OCI-LY1 (cell line): Measurements from ENCODE around the gene TMX1.
"Not testable (repeated sequence)": the region's sequence is repeated elsewhere in the genome, so short reads cannot be mapped to it uniquely, and the experiment has no call there.

Experiments used
- H2AFZ ChIP-seq: fragments of 200-600 bp; sonication (generic), shearing (Covaris generic); 2 replicates; pipeline ENCODE4 v1.6.0; 2014; ENCODE audit warnings: antibody characterized with exemption, mild to moderate bottlenecking, low read length
- H3F3A ChIP-seq: fragments of 200-600 bp; sonication (generic), shearing (Covaris generic); 2 replicates; pipeline ENCODE4 v1.6.0; 2014; ENCODE audit warnings: mild to moderate bottlenecking, antibody characterized with exemption, low read length, moderate library complexity; ENCODE audit not compliant: insufficient read depth
- H3K27ac ChIP-seq: fragments of 200-600 bp; sonication (generic); 2 replicates; pipeline ENCODE4 v1.5.1; 2014; ENCODE audit warnings: low read length, mixed run types, mild to moderate bottlenecking, low read depth; ENCODE audit not compliant: poor library complexity, severe bottlenecking
- H3K27me3 ChIP-seq: fragments of 200-600 bp; sonication (generic); 2 replicates; pipeline ENCODE4 v1.6.0; 2014; ENCODE audit warnings: antibody characterized with exemption, mild to moderate bottlenecking, low read length, moderate library complexity; ENCODE audit not compliant: insufficient read depth
- H3K36me3 ChIP-seq: fragments of 200-600 bp; sonication (generic); 2 replicates; pipeline ENCODE4 v1.6.1; 2014; ENCODE audit warnings: mild to moderate bottlenecking, antibody characterized with exemption, low read length, moderate library complexity, mixed read lengths; ENCODE audit not compliant: insufficient read depth
- H3K4me1 ChIP-seq: fragments of 200-600 bp; sonication (generic); 2 replicates; pipeline ENCODE4 v1.5.1; 2014; ENCODE audit warnings: mild to moderate bottlenecking, low read length, moderate library complexity; ENCODE audit not compliant: insufficient read depth, severe bottlenecking
- H3K4me2 ChIP-seq: fragments of 200-600 bp; sonication (generic), shearing (Covaris generic); 2 replicates; pipeline ENCODE4 v1.6.1; 2014; ENCODE audit warnings: low read length
- H3K4me3 ChIP-seq: fragments of 200-600 bp; sonication (generic); 2 replicates; pipeline ENCODE4 v1.5.1; 2014; ENCODE audit warnings: low read length, low read depth, mild to moderate bottlenecking, mixed read lengths; ENCODE audit not compliant: poor library complexity, severe bottlenecking
- H3K79me2 ChIP-seq: fragments of 200-600 bp; shearing (Covaris generic); 2 replicates; pipeline ENCODE4 v1.6.1; 2016; ENCODE audit warnings: mixed run types, low read length, mixed read lengths; ENCODE audit not compliant: insufficient read depth
- H3K9ac ChIP-seq: fragments of 200-600 bp; sonication (generic), shearing (Covaris generic); 2 replicates; pipeline ENCODE4 v1.6.1; 2014; ENCODE audit warnings: mild to moderate bottlenecking, low read length, mixed read lengths
- H3K9me2 ChIP-seq: fragments of 200-600 bp; sonication (generic), shearing (Covaris generic); 2 replicates; pipeline ENCODE4 v1.6.1; 2014; ENCODE audit warnings: low read depth, mild to moderate bottlenecking, low read length, mixed read lengths
- H3K9me3 ChIP-seq: fragments of 200-600 bp; shearing (Covaris generic); 2 replicates; pipeline ENCODE4 v1.6.1; 2014; ENCODE audit warnings: low read length, mixed read lengths
- H4K20me1 ChIP-seq: fragments of 200-600 bp; sonication (generic), shearing (Covaris generic); 2 replicates; pipeline ENCODE4 v1.6.0; 2016; ENCODE audit warnings: mild to moderate bottlenecking, low read length; ENCODE audit not compliant: insufficient read depth
- EZH2 ChIP-seq: fragments of 200-600 bp; sonication (generic), shearing (Covaris generic); IDR thresholded peaks from 2 replicates; pipeline ENCODE4 v1.8.0; 2017; ENCODE audit warnings: borderline replicate concordance, mixed run types, mild to moderate bottlenecking, antibody characterized with exemption, low read length, moderate library complexity, mixed read lengths
- TF ChIP-seq, protein P1 (sequence below): fragments of 200-600 bp; sonication (generic), shearing (Covaris generic); IDR thresholded peaks from 2 replicates; pipeline ENCODE4 v1.5.1; 2017; ENCODE audit warnings: mild to moderate bottlenecking, antibody characterized with exemption, low read length, moderate library complexity, mixed read lengths

Gene TMX1

DNA sequence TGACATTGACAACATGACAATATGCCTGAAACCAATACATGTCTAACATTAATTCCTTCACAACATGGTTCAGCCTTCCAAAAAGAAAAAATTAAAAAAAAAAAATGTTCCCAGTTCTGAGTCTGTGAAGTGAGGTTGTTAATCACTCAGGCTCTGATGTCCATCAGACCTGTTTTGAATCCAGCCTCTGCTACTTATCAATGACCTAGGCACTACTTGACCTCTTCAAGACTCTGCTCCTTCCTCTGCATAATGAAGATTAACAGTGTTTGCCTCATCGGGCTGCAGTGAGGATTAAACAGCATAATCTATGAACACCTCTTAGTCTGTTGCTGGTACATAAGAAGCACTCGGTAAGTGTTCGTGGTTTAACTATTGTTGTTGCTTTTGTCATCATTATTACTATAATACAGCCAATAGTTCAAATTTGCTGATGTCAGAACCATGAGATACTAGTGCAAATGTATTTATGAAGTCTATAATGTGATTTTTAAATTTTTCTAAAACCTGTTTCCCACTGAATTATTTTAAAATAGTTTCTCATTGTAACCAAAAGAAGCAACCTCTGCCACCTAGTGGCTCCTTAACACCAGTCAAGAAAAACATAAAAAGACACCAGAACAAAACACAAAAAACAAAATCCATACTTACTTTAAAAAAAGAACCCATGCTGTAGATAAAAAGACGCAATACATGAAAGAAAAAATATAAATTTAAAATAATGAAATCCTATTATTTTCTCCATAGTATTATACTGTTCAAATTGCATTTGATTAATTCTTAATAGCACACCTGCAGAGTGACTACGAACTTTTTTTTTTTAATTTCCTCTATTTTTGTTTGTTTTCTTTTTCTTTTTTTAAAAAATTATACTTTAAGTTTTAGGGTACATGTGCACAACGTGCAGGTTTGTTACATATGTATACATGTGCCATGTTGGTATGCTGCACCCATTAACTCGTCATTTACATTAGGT lies 20.3 kb upstream of the TMX1 start:
- no peaks in the 10 kb centered on the region for H3F3A ChIP-seq

DNA sequence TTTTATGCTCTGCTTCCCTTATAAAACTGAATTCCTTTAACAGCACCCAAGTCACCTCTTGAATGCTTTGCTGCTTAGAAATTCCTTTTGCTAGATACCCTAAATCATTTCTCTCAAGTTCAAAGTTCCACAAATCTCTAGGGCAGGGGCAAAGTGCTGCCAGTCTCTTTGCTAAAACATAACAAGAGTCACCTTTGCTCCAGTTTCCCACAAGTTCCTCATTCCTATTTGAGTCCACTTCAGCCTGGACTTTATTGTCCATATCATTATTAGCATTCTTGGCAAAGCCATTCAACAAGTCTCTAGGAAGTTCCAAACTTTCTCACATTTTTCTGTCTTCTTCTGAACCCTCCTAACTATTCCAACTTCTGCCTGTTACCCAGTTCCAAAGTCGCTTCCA lies 16.6 kb upstream of the TMX1 start:
- H3K36me3 ChIP-seq, H2AFZ ChIP-seq, H3K27ac ChIP-seq, H3F3A ChIP-seq, H4K20me1 ChIP-seq, H3K9me3 ChIP-seq, H3K9me2 ChIP-seq, H3K79me2 ChIP-seq, H3K27me3 ChIP-seq, H3K4me3 ChIP-seq, H3K9ac ChIP-seq, H3K4me2 ChIP-seq, H3K4me1 ChIP-seq: not testable (repeated sequence)

More for the DNA sequence above, 20.3 kb upstream of the TMX1 start:
- TF ChIP-seq EZH2, result no peak
- TF ChIP-seq, protein P1, sequence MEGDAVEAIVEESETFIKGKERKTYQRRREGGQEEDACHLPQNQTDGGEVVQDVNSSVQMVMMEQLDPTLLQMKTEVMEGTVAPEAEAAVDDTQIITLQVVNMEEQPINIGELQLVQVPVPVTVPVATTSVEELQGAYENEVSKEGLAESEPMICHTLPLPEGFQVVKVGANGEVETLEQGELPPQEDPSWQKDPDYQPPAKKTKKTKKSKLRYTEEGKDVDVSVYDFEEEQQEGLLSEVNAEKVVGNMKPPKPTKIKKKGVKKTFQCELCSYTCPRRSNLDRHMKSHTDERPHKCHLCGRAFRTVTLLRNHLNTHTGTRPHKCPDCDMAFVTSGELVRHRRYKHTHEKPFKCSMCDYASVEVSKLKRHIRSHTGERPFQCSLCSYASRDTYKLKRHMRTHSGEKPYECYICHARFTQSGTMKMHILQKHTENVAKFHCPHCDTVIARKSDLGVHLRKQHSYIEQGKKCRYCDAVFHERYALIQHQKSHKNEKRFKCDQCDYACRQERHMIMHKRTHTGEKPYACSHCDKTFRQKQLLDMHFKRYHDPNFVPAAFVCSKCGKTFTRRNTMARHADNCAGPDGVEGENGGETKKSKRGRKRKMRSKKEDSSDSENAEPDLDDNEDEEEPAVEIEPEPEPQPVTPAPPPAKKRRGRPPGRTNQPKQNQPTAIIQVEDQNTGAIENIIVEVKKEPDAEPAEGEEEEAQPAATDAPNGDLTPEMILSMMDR, result peak; percentile 66
- H3K27me3 ChIP-seq, result no peaks in the 10 kb centered on the region
- H3K9me2 ChIP-seq, result no peaks in the 10 kb centered on the region
- no peaks in the 10 kb centered on the region for H3K4me1 ChIP-seq
- H3K4me3 ChIP-seq, result no peak overlapping the region
- H3K27ac ChIP-seq, result no peak overlapping the region
- no peaks in the 10 kb centered on the region for H4K20me1 ChIP-seq
- H3K4me2 ChIP-seq, result no peak overlapping the region
- no peak overlapping the region for H3K9ac ChIP-seq
- H3K9me3 ChIP-seq, result no peaks in the 10 kb centered on the region
- no peaks in the 10 kb centered on the region for H3K79me2 ChIP-seq
- H2AFZ ChIP-seq, result no peak overlapping the region
- no peaks in the 10 kb centered on the region for H3K36me3 ChIP-seq

DNA sequence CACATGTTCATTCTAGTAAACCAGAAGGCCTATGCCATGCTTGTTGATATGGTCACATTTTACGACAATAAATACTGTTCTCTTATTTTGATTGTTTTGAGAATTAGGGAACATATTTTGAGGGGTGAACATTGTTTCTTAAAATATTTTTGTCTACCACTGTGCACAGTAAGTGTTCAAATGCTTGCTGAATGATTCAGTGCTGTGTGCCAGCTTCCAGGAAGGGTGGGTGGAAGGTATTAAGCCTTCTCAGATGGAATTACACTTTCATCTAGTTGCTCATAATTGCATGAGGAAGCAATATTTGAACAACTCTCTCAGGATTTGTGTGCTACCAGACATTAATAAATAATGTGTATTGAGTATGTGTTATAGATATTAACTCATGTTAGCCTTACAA lies 15.5 kb upstream of the TMX1 start:
- Histone ChIP-seq H4K20me1 (no peaks in the 10 kb centered on the region), H3K27ac (no peak overlapping the region), H3K4me1 (no peaks in the 10 kb centered on the region)

More for the DNA sequence above, 15.5 kb upstream of the TMX1 start:
- Histone ChIP-seq H3K27me3 (no peaks in the 10 kb centered on the region), H3F3A (no peaks in the 10 kb centered on the region), H3K4me3 (no peak overlapping the region), H3K79me2 (no peaks in the 10 kb centered on the region), H2AFZ (no peak overlapping the region), H3K4me2 (no peak overlapping the region), H3K9me2 (no peaks in the 10 kb centered on the region), H3K36me3 (no peaks in the 10 kb centered on the region), H3K9ac (no peak overlapping the region), H3K9me3 (no peaks in the 10 kb centered on the region)
- TF ChIP-seq, protein P1, result no peak
- no peak for TF ChIP-seq EZH2
